HEK293 (cell line): ENCODE data around the gene CD244.
"Not testable (repeated sequence)": the region's sequence is repeated elsewhere in the genome, so short reads cannot be mapped to it uniquely, and the experiment has no call there.

Experiments used
- CTCF ChIA-PET: fragments of 350-600 bp; formaldehyde crosslinking; extraction: SDS; loops from one replicate; lab custom pipeline; 2021; ENCODE audit warnings: antibody characterized with exemption; lab: Yijun Ruan, JAX
- POLR2A ChIA-PET: fragments of 300-600 bp; formaldehyde crosslinking; extraction: SDS; loops from one replicate; lab custom pipeline; 2020; ENCODE audit warnings: antibody characterized with exemption, inconsistent platforms; lab: Yijun Ruan, JAX
- H3K27ac ChIP-seq: fragments of 200-500 bp; sonication (Bioruptor generic); 2 replicates; pipeline ENCODE4 v1.5.1; 2014; ENCODE audit warnings: low read depth, low read length, control low read depth, inconsistent platforms; ENCODE audit errors: extremely low read depth
- H3K36me3 ChIP-seq, 2 experiments: fragments of 200-500 bp in 1 of 2; sonication (Bioruptor generic) in 1 of 2; 1 replicate in 1 of 2; 2 replicates in 1 of 2; pipeline ENCODE4 v1.5.1; 2014 to 2017; ENCODE audit warnings: inconsistent platforms in 2 of 2, low read length in 2 of 2; ENCODE audit not compliant: control insufficient read depth in 2 of 2, insufficient read depth in 1 of 2
- H3K4me1 ChIP-seq: fragments of 200-500 bp; sonication (Bioruptor generic); 2 replicates; pipeline ENCODE4 v1.5.1; 2014; ENCODE audit warnings: mild to moderate bottlenecking, low read length, inconsistent platforms; ENCODE audit not compliant: control insufficient read depth, insufficient read depth
- H3K4me3 ChIP-seq: 2 replicates; pipeline ENCODE4 v1.5.1; 2011; ENCODE audit warnings: low read depth, mild to moderate bottlenecking, control low read depth, low read length, moderate library complexity
- H3K9me3 ChIP-seq: fragments of 200-500 bp; sonication (Bioruptor generic); 2 replicates; pipeline ENCODE4 v1.5.1; 2014; ENCODE audit warnings: low read depth, low read length, inconsistent platforms; ENCODE audit not compliant: control insufficient read depth, insufficient read depth
- BCL11B ChIP-seq: fragments of 450-650 bp; formaldehyde crosslinking; IDR thresholded peaks from 2 replicates; pipeline ENCODE4 v1.5.1; 2016; ENCODE audit warnings: low read depth, missing biosample characterization, missing genetic modification characterization
- OVOL3 ChIP-seq: fragments of 450-650 bp; formaldehyde crosslinking; IDR thresholded peaks from 2 replicates; pipeline ENCODE4 v1.5.1; 2016; ENCODE audit warnings: missing biosample characterization, missing genetic modification characterization
- RBAK ChIP-seq: fragments of 450-650 bp; formaldehyde crosslinking; IDR thresholded peaks from 2 replicates; pipeline ENCODE4 v1.5.1; 2016; ENCODE audit warnings: missing biosample characterization, missing genetic modification characterization
- SP2 ChIP-seq: fragments of 450-650 bp; formaldehyde crosslinking; IDR thresholded peaks from 2 replicates; pipeline ENCODE4 v1.5.1; 2016; ENCODE audit warnings: missing biosample characterization, missing genetic modification characterization
- TCF7L2 ChIP-seq: IDR thresholded peaks from 2 replicates; pipeline ENCODE4 v1.6.1; 2011; ENCODE audit warnings: low read depth, mild to moderate bottlenecking, inconsistent platforms, low read length, moderate library complexity, borderline replicate concordance
- TRIM28 ChIP-seq: IDR thresholded peaks from 2 replicates; pipeline ENCODE4 v1.6.1; 2011; ENCODE audit warnings: low read length, control low read depth, borderline replicate concordance
- ZBTB48 ChIP-seq: fragments of 450-650 bp; formaldehyde crosslinking; IDR thresholded peaks from 2 replicates; pipeline ENCODE4 v1.5.1; 2016; ENCODE audit warnings: missing biosample characterization, missing genetic modification characterization
- ZNF121 ChIP-seq: fragments of 450-650 bp; formaldehyde crosslinking; IDR thresholded peaks from 2 replicates; pipeline ENCODE4 v1.5.1; 2016; ENCODE audit warnings: missing biosample characterization, missing genetic modification characterization
- ZNF302 ChIP-seq: fragments of 450-650 bp; formaldehyde crosslinking; IDR thresholded peaks from 2 replicates; pipeline ENCODE4 v1.5.1; 2016; ENCODE audit warnings: missing biosample characterization, missing genetic modification characterization, low read depth
- ZNF423 ChIP-seq: fragments of 450-650 bp; formaldehyde crosslinking; IDR thresholded peaks from 2 replicates; pipeline ENCODE4 v1.5.1; 2016; ENCODE audit warnings: missing biosample characterization, missing genetic modification characterization
- ZNF600 ChIP-seq: fragments of 450-650 bp; formaldehyde crosslinking; IDR thresholded peaks from 2 replicates; pipeline ENCODE4 v1.5.1; 2016; ENCODE audit warnings: missing biosample characterization, missing genetic modification characterization
- ZNF707 ChIP-seq: fragments of 450-650 bp; formaldehyde crosslinking; IDR thresholded peaks from 2 replicates; pipeline ENCODE4 v1.5.1; 2016; ENCODE audit warnings: missing biosample characterization, missing genetic modification characterization
- TF ChIP-seq, protein P1 (sequence below): fragments of 450-650 bp; formaldehyde crosslinking; IDR thresholded peaks from 2 replicates; pipeline ENCODE4 v1.5.1; 2016; ENCODE audit warnings: missing biosample characterization, missing genetic modification characterization
- TF ChIP-seq, protein P2 (sequence below): fragments of 450-650 bp; formaldehyde crosslinking; optimal IDR thresholded peaks from 2 replicates; pipeline ENCODE3; 2016; ENCODE audit warnings: missing biosample characterization, mild to moderate bottlenecking, missing genetic modification characterization
- TF ChIP-seq, protein P3 (sequence below): fragments of 450-650 bp; formaldehyde crosslinking; IDR thresholded peaks from 2 replicates; pipeline ENCODE4 v1.5.1; 2016; ENCODE audit warnings: missing biosample characterization, missing genetic modification characterization, borderline replicate concordance
- TF ChIP-seq, protein P4 (sequence below): fragments of 450-650 bp; formaldehyde crosslinking; IDR thresholded peaks from 2 replicates; pipeline ENCODE4 v1.5.1; 2016; ENCODE audit warnings: missing biosample characterization, missing genetic modification characterization

Gene CD244

DNA sequence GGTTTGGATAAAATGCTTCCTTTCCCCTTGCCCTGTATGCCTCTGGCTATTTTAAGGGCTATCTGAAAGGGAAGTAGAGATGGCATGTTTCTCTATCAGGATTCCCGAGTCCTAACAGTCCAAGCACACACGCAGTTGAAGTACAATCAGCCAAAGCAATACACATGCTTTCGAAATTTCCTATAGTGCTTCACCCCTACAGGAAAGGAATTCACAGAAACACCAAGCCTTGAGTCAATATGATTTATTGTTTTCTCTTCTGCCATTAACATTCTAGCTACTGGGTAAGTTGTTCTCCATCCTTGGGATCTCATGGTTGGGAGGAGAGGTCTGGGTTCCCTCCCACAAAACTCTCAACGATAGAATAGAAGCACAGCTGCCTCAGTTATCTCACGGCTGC is 13.6 kb upstream of the CD244 start:
- Histone ChIP-seq H3K4me1 (no peaks in the 10 kb centered on the region), H3K27ac (no peak overlapping the region)
- no peak for TF ChIP-seq TCF7L2
- TF ChIP-seq, all 188 proteins: peak for 0
- ChIA-PET POLR2A (no interaction called here), CTCF (interaction anchor here (1.1 kb wide), 1 partner anchor 11 kb away, joined by 3 read pairs; no protein-coding TSS in a partner anchor)
- Histone ChIP-seq H3K9me3 (no peaks in the 10 kb centered on the region), H3K36me3 (no peaks in the 10 kb centered on the region), H3K4me3 (no peak overlapping the region)

DNA sequence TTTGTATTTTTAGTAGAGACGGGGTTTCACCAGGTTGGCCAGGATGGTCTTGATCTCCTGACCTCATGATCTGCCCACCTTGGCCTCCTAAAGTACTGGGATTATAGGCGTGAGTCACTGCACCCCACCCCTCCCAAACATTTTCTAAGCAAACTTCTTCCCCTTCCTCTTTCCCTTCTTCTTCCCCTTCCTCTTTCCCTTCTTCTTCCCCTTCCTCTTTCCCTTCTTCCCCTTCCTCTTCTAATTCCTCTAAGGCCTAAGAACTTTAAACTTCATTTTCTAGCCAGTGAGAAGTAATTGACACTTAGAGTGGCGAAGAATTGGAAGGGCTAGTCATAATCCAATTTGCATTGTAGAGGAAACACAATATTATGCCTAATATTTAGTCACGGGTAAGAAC is 12.9 kb upstream of the CD244 start:
- CTCF ChIA-PET, H3K27ac ChIP-seq, POLR2A ChIA-PET, H3K36me3 ChIP-seq, H3K4me3 ChIP-seq, H3K9me3 ChIP-seq, H3K4me1 ChIP-seq: not testable (repeated sequence)

DNA sequence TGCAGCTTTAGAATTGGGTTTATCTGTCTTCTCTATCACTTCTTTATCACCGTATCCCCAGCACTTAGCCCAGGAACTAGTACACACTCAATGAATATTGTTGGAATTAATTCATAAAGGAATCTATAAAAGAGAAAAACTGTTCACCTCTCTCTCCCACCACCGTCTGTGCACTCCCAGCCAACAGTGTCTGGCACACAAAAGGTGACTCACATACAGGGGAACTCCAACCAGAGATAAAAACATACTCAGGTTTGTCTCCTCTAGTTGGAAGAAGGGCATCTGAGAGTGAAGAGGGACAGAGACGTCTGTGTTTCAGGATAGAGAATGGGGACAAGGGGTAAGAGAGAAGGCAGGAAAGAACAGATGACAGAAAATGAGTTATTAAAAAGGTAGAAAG is 12.2 kb upstream of the CD244 start:
- Histone ChIP-seq H3K27ac (no peak overlapping the region), H3K4me3 (no peak overlapping the region), H3K36me3 (no peaks in the 10 kb centered on the region), H3K4me1 (no peaks in the 10 kb centered on the region), H3K9me3 (no peaks in the 10 kb centered on the region)
- POLR2A ChIA-PET, result no interaction called here
- TF ChIP-seq, protein P1, sequence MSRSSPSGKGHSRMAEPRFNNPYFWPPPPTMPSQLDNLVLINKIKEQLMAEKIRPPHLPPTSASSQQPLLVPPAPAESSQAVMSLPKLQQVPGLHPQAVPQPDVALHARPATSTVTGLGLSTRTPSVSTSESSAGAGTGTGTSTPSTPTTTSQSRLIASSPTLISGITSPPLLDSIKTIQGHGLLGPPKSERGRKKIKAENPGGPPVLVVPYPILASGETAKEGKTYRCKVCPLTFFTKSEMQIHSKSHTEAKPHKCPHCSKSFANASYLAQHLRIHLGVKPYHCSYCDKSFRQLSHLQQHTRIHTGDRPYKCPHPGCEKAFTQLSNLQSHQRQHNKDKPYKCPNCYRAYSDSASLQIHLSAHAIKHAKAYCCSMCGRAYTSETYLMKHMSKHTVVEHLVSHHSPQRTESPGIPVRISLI (tag by site-specific recombination), result no peak
- no peak for TF ChIP-seq ZNF600 (tag by site-specific recombination)
- TF ChIP-seq ZBTB48 (tag by site-specific recombination), result no peak
- TF ChIP-seq, protein P2, sequence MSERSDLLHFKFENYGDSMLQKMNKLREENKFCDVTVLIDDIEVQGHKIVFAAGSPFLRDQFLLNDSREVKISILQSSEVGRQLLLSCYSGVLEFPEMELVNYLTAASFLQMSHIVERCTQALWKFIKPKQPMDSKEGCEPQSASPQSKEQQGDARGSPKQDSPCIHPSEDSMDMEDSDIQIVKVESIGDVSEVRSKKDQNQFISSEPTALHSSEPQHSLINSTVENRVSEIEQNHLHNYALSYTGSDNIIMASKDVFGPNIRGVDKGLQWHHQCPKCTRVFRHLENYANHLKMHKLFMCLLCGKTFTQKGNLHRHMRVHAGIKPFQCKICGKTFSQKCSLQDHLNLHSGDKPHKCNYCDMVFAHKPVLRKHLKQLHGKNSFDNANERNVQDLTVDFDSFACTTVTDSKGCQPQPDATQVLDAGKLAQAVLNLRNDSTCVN, result no peak
- no peak for TF ChIP-seq RBAK (tag by site-specific recombination)
- TF ChIP-seq, protein P3, sequence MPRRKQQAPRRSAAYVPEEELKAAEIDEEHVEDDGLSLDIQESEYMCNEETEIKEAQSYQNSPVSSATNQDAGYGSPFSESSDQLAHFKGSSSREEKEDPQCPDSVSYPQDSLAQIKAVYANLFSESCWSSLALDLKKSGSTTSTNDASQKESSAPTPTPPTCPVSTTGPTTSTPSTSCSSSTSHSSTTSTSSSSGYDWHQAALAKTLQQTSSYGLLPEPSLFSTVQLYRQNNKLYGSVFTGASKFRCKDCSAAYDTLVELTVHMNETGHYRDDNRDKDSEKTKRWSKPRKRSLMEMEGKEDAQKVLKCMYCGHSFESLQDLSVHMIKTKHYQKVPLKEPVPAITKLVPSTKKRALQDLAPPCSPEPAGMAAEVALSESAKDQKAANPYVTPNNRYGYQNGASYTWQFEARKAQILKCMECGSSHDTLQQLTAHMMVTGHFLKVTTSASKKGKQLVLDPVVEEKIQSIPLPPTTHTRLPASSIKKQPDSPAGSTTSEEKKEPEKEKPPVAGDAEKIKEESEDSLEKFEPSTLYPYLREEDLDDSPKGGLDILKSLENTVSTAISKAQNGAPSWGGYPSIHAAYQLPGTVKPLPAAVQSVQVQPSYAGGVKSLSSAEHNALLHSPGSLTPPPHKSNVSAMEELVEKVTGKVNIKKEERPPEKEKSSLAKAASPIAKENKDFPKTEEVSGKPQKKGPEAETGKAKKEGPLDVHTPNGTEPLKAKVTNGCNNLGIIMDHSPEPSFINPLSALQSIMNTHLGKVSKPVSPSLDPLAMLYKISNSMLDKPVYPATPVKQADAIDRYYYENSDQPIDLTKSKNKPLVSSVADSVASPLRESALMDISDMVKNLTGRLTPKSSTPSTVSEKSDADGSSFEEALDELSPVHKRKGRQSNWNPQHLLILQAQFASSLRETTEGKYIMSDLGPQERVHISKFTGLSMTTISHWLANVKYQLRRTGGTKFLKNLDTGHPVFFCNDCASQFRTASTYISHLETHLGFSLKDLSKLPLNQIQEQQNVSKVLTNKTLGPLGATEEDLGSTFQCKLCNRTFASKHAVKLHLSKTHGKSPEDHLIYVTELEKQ, result no peak
- no peak for TF ChIP-seq BCL11B (tag by site-specific recombination)
- no peak for TF ChIP-seq ZNF423 (tag by site-specific recombination)
- TF ChIP-seq TRIM28, result no peak
- CTCF ChIA-PET, result no interaction called here

DNA sequence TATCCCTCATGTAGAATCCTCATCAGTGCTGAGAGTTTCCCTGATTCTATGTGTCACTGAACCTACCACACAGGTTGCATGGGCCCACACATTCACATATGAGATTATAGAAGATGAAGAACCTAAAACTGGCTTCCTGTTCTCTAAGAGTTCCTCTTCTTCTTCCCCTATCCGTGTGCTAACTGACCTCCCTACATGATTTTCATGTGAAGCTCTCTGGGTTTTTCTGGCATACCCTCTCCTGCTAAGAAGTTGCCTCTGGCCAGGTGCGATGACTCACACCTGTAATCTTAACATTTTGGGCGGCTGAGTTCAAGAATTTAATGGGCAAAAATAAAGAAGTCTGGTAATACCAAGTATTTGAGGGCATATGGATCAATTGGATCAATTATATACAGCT is 5.5 kb upstream of the CD244 start:
- ChIA-PET POLR2A (no interaction called here), CTCF (interaction anchor here (0.6 to 1.0 kb wide), 2 partner anchors 17 to 33 kb away, joined by 4 read pairs; partner anchors contain the start of gene ITLN1)
- Histone ChIP-seq H3K36me3 (no peaks in the 10 kb centered on the region), H3K4me3 (no peak overlapping the region), H3K27ac (no peak overlapping the region), H3K9me3 (no peaks in the 10 kb centered on the region), H3K4me1 (no peaks in the 10 kb centered on the region)
- no peak for TF ChIP-seq ZNF121
- TF ChIP-seq, protein P3, result no peak
- no peak for TF ChIP-seq OVOL3 (tag by site-specific recombination)
- TF ChIP-seq, protein P4, sequence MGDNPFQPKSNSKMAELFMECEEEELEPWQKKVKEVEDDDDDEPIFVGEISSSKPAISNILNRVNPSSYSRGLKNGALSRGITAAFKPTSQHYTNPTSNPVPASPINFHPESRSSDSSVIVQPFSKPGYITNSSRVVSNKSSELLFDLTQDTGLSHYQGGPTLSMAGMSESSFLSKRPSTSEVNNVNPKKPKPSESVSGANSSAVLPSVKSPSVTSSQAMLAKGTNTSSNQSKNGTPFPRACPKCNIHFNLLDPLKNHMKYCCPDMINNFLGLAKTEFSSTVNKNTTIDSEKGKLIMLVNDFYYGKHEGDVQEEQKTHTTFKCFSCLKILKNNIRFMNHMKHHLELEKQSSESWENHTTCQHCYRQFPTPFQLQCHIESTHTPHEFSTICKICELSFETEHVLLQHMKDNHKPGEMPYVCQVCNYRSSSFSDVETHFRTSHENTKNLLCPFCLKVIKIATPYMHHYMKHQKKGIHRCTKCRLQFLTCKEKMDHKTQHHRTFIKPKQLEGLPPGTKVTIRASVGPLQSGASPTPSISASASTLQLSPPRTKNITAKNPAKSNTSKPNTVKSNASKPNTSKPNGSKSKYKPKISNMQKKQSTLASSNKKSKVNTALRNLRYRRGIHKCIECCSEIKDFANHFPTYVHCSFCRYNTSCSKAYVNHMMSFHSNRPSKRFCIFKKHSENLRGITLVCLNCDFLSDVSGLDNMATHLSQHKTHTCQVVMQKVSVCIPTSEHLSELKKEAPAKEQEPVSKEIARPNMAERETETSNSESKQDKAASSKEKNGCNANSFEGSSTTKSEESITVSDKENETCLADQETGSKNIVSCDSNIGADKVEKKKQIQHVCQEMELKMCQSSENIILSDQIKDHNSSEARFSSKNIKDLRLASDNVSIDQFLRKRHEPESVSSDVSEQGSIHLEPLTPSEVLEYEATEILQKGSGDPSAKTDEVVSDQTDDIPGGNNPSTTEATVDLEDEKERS (tag by site-specific recombination), result no peak
- TF ChIP-seq ZNF302 (tag by site-specific recombination), result no peak
- TF ChIP-seq ZNF707, result no peak
- no peak for TF ChIP-seq SP2 (tag by site-specific recombination)
